ENCODE measurements around the gene P2RY2. TPM values are rescaled to one million over a fixed set of nuclear protein-coding genes. Genes with fewer than 3 reads are reported as not detected.

P2RY2 gene
- total RNA-seq, 1 donor from 2014 or later, result 0.45 TPM

DNA sequence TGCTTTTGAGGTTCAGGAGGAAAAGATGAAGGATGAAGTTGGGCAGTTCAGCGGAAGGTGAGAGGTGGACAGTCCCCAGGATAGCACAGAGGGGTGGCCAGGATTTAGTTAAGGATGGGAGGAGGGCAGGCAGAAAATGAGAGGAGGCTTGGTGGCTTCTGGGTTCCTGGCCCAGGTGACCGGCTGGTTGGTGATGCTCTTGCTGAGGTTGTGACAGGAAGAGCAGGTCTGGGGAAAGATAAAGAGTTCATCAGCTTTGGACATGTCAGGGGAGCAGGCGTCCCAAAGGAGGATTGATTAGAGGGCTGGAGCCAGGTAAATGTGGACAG, 27.6 kb upstream of the P2RY2 start:
- no peak overlapping the region for H3K27ac Mint-ChIP-seq
- H2AFZ ChIP-seq (replicated peaks), result no peak overlapping the region

DNA sequence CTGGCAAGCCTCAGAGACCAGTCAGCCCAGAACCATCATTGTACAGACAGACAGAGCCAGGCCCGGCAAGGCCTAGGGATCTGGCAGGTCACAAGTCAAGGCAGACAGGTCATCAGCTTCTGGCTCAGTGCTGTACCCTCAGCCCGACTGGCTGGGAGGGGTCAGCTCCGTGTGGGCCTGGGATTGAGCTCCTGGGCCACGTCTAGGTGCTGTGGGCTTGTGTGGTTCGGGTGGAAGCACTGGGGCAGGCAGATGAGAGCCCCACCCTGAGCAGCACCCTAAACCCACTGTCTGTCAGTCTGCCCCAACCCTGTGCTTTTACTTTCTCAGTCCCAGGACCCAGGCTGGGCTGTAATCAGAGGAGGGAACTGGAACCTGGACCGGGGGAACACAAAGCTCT, 26.9 kb upstream of the P2RY2 start:
- TF ChIP-seq, protein P1, sequence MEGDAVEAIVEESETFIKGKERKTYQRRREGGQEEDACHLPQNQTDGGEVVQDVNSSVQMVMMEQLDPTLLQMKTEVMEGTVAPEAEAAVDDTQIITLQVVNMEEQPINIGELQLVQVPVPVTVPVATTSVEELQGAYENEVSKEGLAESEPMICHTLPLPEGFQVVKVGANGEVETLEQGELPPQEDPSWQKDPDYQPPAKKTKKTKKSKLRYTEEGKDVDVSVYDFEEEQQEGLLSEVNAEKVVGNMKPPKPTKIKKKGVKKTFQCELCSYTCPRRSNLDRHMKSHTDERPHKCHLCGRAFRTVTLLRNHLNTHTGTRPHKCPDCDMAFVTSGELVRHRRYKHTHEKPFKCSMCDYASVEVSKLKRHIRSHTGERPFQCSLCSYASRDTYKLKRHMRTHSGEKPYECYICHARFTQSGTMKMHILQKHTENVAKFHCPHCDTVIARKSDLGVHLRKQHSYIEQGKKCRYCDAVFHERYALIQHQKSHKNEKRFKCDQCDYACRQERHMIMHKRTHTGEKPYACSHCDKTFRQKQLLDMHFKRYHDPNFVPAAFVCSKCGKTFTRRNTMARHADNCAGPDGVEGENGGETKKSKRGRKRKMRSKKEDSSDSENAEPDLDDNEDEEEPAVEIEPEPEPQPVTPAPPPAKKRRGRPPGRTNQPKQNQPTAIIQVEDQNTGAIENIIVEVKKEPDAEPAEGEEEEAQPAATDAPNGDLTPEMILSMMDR (IDR thresholded peaks at IDR 0.05), result no peak
- TF ChIP-seq EZH2 (IDR thresholded peaks at IDR 0.05) (no peak), EZH2phosphoT487 (IDR thresholded peaks at IDR 0.05) (no peak)
- no peaks in the 10 kb centered on the region for H3K79me2 ChIP-seq (ENCODE audit: low read depth)
- H4K20me1 ChIP-seq (ENCODE audit: low read depth), result no peaks in the 10 kb centered on the region
- H3K9me3 ChIP-seq (ENCODE audit: low read depth), result no peaks in the 10 kb centered on the region
- H3K27ac ChIP-seq, result no peak overlapping the region
- Mint-ChIP-seq H3K9me3 (peaks cover 2% of the 10 kb centered on the region), H3K4me1 (no peaks in the 10 kb centered on the region), H3K4me3 (no peak overlapping the region), H3K27ac (no peak overlapping the region), H3K27me3 (ENCODE audit: insufficient read depth, low read depth) (peaks cover 9% of the 10 kb centered on the region), H3K36me3 (no peaks in the 10 kb centered on the region)
- no peaks in the 10 kb centered on the region for H3K27me3 ChIP-seq
- H3K9ac ChIP-seq, result no peak overlapping the region
- no peak overlapping the region for H3K4me2 ChIP-seq
- DNase-seq (ENCODE audit: low spot score), result no peak
- no peak overlapping the region for H2AFZ ChIP-seq (replicated peaks)
- H3F3A ChIP-seq (ENCODE audit: low read depth), result no peaks in the 10 kb centered on the region
- no peaks in the 10 kb centered on the region for H3K4me1 ChIP-seq
- H3K36me3 ChIP-seq, result no peaks in the 10 kb centered on the region
- H3K4me3 ChIP-seq, result no peak overlapping the region

More for the DNA sequence above, 27.6 kb upstream of the P2RY2 start:
- no peak overlapping the region for H3K4me3 Mint-ChIP-seq
- no peaks in the 10 kb centered on the region for H4K20me1 ChIP-seq (ENCODE audit: low read depth)
- no peaks in the 10 kb centered on the region for H3K4me1 Mint-ChIP-seq
- no peak for TF ChIP-seq EZH2 (IDR thresholded peaks at IDR 0.05)
- TF ChIP-seq EZH2phosphoT487 (IDR thresholded peaks at IDR 0.05), result no peak
- TF ChIP-seq, protein P1 (IDR thresholded peaks at IDR 0.05), result no peak
- DNase-seq (ENCODE audit: low spot score), result no peak
- no peak overlapping the region for H3K4me3 ChIP-seq
- H3K27me3 ChIP-seq, result no peaks in the 10 kb centered on the region
- H3K4me1 ChIP-seq, result no peaks in the 10 kb centered on the region
- no peak overlapping the region for H3K9ac ChIP-seq
- no peaks in the 10 kb centered on the region for H3K36me3 ChIP-seq
- H3K27me3 Mint-ChIP-seq (ENCODE audit: insufficient read depth, low read depth), result peaks cover 9% of the 10 kb centered on the region
- no peak overlapping the region for H3K4me2 ChIP-seq
- H3K36me3 Mint-ChIP-seq, result no peaks in the 10 kb centered on the region
- H3K9me3 Mint-ChIP-seq, result peaks cover 2% of the 10 kb centered on the region
- no peaks in the 10 kb centered on the region for H3K79me2 ChIP-seq (ENCODE audit: low read depth)
- H3K27ac ChIP-seq, result no peak overlapping the region
- no peaks in the 10 kb centered on the region for H3F3A ChIP-seq (ENCODE audit: low read depth)
- no peaks in the 10 kb centered on the region for H3K9me3 ChIP-seq (ENCODE audit: low read depth)

DNA sequence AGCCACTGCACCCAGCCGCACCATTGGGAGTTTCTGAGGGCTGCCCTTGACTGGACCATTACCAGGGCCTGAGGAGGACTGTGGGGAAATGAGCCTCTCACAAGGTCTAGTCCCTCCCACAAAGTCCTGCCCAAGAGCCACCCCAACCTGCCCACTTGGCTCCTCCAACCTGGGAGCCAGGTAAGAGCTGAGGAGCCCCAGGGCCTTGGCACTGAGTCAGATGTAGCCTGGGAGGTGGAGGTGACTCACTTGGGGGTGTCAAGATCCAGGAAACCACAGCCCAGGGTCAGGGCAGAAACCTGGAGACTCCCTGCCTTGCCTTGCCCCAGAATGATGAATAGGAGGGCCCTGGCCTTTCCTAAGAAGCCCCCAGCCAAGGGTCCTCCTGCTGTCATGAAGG, 25.8 kb upstream of the P2RY2 start:
- Histone ChIP-seq H2AFZ (replicated peaks) (no peak overlapping the region), H3K9ac (no peak overlapping the region), H3K4me1 (no peaks in the 10 kb centered on the region), H3K9me3 (ENCODE audit: low read depth) (no peaks in the 10 kb centered on the region), H3F3A (ENCODE audit: low read depth) (no peaks in the 10 kb centered on the region), H3K27me3 (no peaks in the 10 kb centered on the region), H3K79me2 (ENCODE audit: low read depth) (no peaks in the 10 kb centered on the region), H3K4me2 (no peak overlapping the region), H3K27ac (no peak overlapping the region), H3K36me3 (no peaks in the 10 kb centered on the region), H4K20me1 (ENCODE audit: low read depth) (no peaks in the 10 kb centered on the region), H3K4me3 (no peak overlapping the region)
- DNase-seq (ENCODE audit: low spot score), result no peak
- Mint-ChIP-seq H3K4me3 (no peak overlapping the region), H3K36me3 (no peaks in the 10 kb centered on the region), H3K27ac (no peak overlapping the region), H3K9me3 (peaks cover 2% of the 10 kb centered on the region), H3K27me3 (ENCODE audit: insufficient read depth, low read depth) (peaks cover 9% of the 10 kb centered on the region), H3K4me1 (no peaks in the 10 kb centered on the region)
- TF ChIP-seq, protein P1 (IDR thresholded peaks at IDR 0.05), result no peak
- no peak for TF ChIP-seq EZH2phosphoT487 (IDR thresholded peaks at IDR 0.05)
- TF ChIP-seq EZH2 (IDR thresholded peaks at IDR 0.05), result no peak

All from neural progenitor cell (in vitro differentiated cells).